Measurements from ENCODE around the gene NEO1. TPM values are rescaled to one million over a fixed set of nuclear protein-coding genes. Genes with fewer than 3 reads are reported as not detected.

NEO1 gene
- total and polyA plus RNA-seq, 4 donors = 1.6 to 9.9 (median 5.8) TPM

DNA sequence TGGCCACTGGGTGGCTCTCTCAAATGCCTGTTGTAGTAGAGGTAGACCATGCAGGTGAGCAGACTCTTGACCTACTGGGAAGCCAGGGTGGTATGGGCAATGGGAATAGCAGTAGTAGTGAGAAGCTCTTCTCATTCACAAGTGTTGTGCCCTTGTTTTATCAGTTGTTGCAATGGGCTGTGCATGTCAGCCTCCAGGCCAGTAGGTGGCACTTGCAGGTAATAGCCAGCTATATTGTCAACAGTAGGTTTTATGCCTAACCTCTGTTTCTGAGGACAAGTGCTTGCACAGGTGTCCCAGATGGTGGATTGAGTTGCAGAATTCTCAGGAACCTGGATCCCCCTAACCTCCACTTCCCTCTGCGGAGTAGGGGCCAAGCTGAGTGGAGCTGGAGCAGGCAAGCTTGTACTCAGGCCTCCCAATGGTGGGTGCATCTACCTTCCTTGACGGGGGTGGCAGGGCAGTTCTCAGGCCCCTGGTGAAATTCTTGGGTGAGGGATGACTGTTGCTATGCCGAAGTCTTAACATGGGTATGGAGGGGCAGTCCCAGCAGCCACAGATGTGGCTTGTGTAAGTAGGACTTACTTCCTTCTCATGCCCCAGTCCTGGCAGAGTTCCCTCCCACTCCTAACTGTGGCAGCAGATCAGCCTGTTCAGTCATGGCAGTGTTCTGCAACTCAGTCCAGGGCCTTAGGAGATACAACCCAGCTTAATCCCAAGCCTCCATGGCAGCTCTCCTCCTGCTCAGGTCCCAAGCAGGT is 104.3 kb downstream of the NEO1 start:
- Histone ChIP-seq H3K4me1 (ENCODE audit: control insufficient read depth in 4 of 4, insufficient read depth in 4 of 4, low read length in 3 of 4) (no peaks in the 10 kb centered on the region), H3K27me3 (ENCODE audit: control insufficient read depth in 4 of 4, insufficient read depth in 4 of 4, low read length in 3 of 4) (no peaks in the 10 kb centered on the region), H3K9ac (ENCODE audit: low read depth in 1 of 2, low read length in 2 of 2) (no peak overlapping the region), H3K4me3 (ENCODE audit: low read depth in 1 of 3, low read length in 3 of 3) (no peak overlapping the region), H3K27ac (ENCODE audit: low read depth in 1 of 2, low read length in 2 of 2) (no peak overlapping the region), H3K36me3 (ENCODE audit: control insufficient read depth in 4 of 4, insufficient read depth in 3 of 4, low read depth in 1 of 4, low read length in 3 of 4) (no peaks in the 10 kb centered on the region), H3K9me3 (ENCODE audit: control insufficient read depth in 4 of 4, low read length in 3 of 4) (no peaks in the 10 kb centered on the region)
- 96% methylated on average over 3 of the region's 3 CpGs for WGBS
- TF ChIP-seq YY1 (IDR thresholded peaks at IDR 0.05) = no peak
- TF ChIP-seq FOXA1 (IDR thresholded peaks at IDR 0.05) = no peak
- TF ChIP-seq JUND (IDR thresholded peaks at IDR 0.05) = no peak
- no peak for TF ChIP-seq EGR1 (IDR thresholded peaks at IDR 0.05; ENCODE audit: low read depth in 2 of 2)
- no peak for TF ChIP-seq SP1 (IDR thresholded peaks at IDR 0.05)
- no peak for TF ChIP-seq HNF4A (conservative IDR thresholded peaks at IDR 0.05)
- TF ChIP-seq, protein P1, sequence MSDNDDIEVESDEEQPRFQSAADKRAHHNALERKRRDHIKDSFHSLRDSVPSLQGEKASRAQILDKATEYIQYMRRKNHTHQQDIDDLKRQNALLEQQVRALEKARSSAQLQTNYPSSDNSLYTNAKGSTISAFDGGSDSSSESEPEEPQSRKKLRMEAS (IDR thresholded peaks at IDR 0.05) = no peak
- no peak for TF ChIP-seq TAF1 (conservative IDR thresholded peaks at IDR 0.05)
- TF ChIP-seq, protein P2, sequence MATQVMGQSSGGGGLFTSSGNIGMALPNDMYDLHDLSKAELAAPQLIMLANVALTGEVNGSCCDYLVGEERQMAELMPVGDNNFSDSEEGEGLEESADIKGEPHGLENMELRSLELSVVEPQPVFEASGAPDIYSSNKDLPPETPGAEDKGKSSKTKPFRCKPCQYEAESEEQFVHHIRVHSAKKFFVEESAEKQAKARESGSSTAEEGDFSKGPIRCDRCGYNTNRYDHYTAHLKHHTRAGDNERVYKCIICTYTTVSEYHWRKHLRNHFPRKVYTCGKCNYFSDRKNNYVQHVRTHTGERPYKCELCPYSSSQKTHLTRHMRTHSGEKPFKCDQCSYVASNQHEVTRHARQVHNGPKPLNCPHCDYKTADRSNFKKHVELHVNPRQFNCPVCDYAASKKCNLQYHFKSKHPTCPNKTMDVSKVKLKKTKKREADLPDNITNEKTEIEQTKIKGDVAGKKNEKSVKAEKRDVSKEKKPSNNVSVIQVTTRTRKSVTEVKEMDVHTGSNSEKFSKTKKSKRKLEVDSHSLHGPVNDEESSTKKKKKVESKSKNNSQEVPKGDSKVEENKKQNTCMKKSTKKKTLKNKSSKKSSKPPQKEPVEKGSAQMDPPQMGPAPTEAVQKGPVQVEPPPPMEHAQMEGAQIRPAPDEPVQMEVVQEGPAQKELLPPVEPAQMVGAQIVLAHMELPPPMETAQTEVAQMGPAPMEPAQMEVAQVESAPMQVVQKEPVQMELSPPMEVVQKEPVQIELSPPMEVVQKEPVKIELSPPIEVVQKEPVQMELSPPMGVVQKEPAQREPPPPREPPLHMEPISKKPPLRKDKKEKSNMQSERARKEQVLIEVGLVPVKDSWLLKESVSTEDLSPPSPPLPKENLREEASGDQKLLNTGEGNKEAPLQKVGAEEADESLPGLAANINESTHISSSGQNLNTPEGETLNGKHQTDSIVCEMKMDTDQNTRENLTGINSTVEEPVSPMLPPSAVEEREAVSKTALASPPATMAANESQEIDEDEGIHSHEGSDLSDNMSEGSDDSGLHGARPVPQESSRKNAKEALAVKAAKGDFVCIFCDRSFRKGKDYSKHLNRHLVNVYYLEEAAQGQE (IDR thresholded peaks at IDR 0.05) = no peak
- DNase-seq (ENCODE audit: low spot score) = no peak

- H3K4me1 ChIP-seq (ENCODE audit: control insufficient read depth in 4 of 4, insufficient read depth in 4 of 4, low read length in 3 of 4) = no peaks in the 10 kb centered on the region
- no peak for DNase-seq (ENCODE audit: low spot score)
- WGBS = 88% methylated on average over 1 of the region's 1 CpG
These were observed 109.3 kb downstream of the NEO1 start for GRCh38 chr15:73161546-73161945.

More at GRCh38 chr15:73161546-73161945, 109.3 kb downstream of the NEO1 start:
- Histone ChIP-seq H3K27me3 (ENCODE audit: control insufficient read depth in 4 of 4, insufficient read depth in 4 of 4, low read length in 3 of 4) (no peaks in the 10 kb centered on the region), H3K27ac (ENCODE audit: low read depth in 1 of 2, low read length in 2 of 2) (no peak overlapping the region), H3K9me3 (ENCODE audit: control insufficient read depth in 4 of 4, low read length in 3 of 4) (peaks cover 0 to 5% (median 0%) of the 10 kb centered on the region in 4 donors), H3K36me3 (ENCODE audit: control insufficient read depth in 4 of 4, insufficient read depth in 3 of 4, low read depth in 1 of 4, low read length in 3 of 4) (peaks cover 0 to 5% (median 0%) of the 10 kb centered on the region in 4 donors), H3K4me3 (ENCODE audit: low read depth in 1 of 3, low read length in 3 of 3) (no peak overlapping the region), H3K9ac (ENCODE audit: low read depth in 1 of 2, low read length in 2 of 2) (no peak overlapping the region)
- no peak for TF ChIP-seq FOXA2 (IDR thresholded peaks at IDR 0.05)
- TF ChIP-seq, protein P2 (IDR thresholded peaks at IDR 0.05) = no peak
- no peak for TF ChIP-seq YY1 (IDR thresholded peaks at IDR 0.05)
- TF ChIP-seq FOXA1 (IDR thresholded peaks at IDR 0.05) = no peak
- no peak for TF ChIP-seq CTCF (IDR thresholded peaks at IDR 0.05; ENCODE audit: low read depth, low read length, missing input control)
- no peak for TF ChIP-seq EGR1 (IDR thresholded peaks at IDR 0.05; ENCODE audit: low read depth in 2 of 2)
- TF ChIP-seq RXRA (IDR thresholded peaks at IDR 0.05) = no peak
- no peak for TF ChIP-seq JUND (IDR thresholded peaks at IDR 0.05)
